ENCODE data around the gene DAPK1.
"Not testable (repeated sequence)": the region's sequence is repeated elsewhere in the genome, so short reads cannot be mapped to it uniquely, and the experiment has no call there.

DAPK1 gene

DNA sequence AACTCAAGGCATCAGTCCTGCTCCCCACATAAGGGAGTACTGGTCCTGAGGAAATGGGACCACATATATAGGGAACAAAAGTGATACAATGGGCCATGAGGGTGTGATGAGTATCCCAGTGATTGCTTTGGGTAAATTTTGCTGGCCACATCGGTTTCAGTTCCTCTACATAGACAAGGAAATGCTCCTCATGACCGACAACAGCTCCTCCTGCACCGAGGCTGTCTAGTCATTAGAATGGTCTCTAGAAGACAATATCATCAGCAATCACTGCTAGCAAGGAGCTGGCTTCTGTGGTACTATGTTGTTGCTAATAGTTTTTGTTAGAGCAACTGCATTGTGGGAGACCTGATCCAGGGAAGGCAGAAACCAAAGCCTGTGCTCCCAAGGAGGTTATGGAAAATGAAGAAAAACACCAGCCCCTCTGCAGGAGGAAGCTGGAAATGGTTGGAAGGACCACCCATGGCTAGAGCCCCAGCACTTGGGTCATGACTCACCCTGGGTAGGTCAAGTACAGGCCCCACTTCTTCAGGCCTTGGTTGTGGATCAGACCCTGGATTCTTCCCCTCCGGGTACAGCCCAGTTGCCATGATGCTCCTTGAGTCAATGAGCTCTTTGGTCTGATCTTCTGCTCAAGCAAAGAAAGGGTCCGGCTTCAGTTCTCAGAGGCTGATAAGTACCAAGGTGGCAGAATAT, 224.9 kb downstream of the DAPK1 start:
- DNase-seq = no peak

DNA sequence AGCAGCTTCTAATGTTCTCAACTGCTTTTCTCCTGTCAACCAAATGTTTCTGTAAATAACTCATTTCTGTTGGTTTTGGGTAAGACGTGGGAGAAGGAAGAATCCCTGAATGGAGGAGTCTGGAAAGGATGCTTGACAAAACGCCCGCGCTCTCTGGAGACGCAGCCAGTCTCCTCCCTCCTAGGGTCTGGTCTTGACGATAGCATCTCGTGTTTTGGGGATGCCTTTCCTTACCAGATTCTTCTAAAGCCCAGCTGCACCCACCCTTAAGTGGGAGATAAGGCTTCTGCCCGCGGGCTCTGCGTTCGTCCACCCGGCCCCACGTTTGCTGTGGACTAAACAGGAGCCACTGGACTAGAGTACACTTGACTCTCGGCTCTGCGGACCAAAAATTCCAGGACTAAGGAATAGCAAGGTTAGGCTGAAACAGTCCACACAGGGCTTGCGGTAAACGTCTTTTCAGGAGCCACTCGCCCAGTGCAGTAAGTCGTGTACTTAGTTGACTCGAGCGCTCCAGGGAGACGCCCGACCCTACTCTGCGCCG, 227.8 kb downstream of the DAPK1 start:
- no peak for DNase-seq

DNA sequence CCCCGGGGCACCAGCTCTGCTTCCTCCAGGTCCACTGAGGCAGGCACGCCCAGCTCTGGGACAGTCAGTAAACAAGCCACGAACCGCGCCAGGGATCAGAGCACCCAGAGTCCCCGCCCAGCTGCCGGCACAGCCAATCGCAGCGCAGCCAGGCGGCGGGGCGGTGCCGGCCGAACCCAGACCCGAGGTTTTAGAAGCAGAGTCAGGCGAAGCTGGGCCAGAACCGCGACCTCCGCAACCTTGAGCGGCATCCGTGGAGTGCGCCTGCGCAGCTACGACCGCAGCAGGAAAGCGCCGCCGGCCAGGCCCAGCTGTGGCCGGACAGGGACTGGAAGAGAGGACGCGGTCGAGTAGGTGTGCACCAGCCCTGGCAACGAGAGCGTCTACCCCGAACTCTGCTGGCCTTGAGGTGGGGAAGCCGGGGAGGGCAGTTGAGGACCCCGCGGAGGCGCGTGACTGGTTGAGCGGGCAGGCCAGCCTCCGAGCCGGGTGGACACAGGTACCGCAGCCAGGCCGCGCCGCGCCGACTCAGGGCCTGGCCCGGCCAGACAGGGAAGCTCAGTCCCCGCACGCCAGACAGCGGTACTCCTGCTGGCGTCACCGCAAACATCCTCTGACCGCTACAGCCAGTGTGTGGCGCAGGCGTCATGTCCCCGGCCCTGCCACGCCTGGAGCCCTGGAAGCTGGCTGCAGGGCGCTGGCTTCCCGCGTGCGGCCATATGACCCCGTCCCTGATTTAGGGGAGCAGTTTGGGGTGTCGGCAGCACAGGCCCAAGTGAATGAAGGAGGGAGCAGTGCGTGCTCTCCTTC, 228.4 kb downstream of the DAPK1 start, which contains the start of gene CTSL:
CTSL (plus strand) TSS at position 220 of the 810 bp plus-strand sequence. CDS start 1,485 bp downstream, outside the sequence.
- DNase-seq = peak; percentile 53

DNA sequence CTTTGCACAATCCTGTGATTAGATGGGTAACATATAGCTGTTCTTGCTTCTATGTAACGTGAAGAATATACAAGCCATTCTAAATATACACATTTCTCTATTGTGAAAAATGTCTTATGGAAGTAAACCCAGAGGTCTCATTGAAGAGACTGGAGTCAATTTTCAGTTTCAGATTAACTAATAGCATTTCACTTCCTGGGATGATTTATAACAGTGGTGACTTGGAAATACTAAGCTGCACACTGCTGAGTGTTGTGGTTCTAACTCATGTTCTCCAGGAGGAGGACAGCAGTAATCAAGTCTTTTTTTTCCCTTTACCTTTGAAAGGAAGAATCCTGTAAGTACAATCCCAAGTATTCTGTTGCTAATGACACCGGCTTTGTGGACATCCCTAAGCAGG, 231.6 kb downstream of the DAPK1 start:
- no peak for DNase-seq

DNA sequence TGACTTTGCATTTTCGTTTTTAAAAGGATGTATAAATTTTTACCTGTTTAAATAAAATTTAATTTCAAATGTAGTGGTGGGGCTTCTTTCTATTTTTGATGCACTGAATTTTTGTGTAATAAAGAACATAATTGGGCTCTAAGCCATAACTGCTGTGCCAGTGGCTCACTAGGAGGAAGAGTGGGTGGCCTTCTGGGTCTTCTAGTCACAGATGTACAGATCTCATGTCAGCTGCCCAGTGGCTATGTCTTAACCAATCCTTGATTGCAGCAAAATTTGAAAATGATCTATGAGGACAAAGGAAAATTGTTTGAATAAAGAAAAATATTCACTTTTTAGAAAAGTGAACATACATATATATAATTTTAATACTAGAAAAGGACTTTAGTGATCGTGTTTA, 233.7 kb downstream of the DAPK1 start:
- DNase-seq = no peak

DNA sequence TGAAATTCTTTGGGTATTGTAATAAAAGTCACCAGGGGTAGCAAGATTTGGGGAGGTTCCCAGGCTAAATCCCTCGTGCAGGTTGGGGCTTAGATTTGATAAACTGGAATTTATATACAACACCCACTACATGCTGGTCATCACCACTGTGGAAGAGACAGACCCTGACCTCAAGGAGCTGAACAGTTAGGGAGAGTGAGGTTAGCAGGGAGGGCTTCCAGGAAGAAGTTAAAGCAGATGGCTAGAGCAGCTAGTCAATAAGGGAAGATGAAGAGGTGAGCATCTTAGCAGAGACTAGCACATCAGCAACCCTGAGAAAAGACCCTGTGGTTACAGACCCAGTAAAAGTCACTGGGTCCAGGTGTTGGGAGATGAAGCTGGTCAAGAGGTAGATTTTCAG, 234.7 kb downstream of the DAPK1 start:
- no peak for DNase-seq

DNA sequence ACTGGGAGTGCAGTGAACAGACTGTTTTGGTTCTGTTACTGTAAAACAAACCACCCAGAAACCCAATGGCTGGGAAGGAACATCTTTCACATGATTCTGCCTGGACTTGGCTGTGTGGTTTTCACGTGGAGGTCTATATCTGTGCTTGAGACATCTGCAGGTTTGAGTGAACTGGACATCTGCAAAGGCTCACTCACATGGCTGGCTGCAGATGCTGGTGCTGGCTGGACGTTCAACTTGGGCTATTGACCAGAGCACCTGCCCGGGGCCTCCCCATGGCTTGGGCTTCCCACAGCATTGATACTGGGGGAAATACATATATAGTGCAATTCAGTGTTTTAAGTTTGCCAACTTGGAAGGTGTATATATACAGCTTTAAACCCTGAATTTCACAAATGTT, 235.1 kb downstream of the DAPK1 start:
- DNase-seq = no peak

DNA sequence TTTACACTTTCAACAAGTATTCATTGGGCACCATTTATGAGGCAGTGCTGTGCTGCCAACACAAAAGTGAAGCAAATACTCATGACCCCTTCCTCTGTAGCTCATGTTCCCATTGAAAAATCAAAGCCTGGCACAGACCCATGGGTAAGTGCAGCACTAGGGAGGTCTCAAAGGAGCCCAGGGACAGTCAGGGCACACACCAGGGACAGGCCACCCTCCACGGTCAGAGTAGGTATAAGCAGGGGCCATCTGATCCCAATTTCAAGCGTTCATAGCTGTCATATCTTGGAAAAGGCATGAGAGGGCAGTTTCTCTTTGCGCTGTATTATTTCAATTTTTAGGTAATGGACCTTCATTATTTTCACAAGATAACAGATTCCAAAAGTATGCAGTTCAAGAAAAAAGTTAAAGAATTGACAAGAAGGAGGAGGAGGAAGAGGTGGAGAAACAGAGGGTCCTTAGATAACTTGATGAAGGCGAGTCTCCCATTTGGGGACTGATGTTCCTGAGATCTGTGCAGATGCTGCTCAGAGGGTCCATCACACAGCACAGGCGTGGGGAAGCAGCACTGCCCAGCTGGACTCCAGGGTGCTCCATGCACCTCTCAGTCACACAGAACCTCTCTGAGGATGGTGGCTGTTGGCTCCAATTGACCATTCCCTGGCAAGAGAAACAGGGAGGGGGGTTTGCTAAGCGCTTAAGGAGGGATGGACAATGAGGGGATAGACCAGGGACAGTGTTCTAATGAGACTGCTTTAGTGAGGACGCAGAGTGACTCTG, 235.8 kb downstream of the DAPK1 start:
- no peak for DNase-seq

DNA sequence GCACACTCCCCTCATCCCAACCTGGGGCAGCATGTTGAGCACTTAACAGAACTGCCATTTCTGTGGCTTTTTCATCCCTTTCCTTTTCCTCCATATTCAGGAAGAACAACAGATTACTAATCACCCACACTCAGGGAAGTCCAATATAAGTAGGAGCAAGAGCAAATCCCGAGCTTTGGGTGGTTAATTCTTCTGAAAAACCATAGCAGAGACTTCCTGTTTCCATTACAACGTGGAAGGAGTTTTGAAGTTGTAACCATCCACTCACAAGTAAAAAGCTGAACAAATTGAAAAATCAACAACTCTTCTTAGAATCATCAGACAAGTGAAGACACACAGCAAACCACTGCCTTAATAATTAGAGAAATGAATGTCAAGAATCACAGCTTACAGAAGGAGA, 236.4 kb downstream of the DAPK1 start:
- no peak for DNase-seq

DNA sequence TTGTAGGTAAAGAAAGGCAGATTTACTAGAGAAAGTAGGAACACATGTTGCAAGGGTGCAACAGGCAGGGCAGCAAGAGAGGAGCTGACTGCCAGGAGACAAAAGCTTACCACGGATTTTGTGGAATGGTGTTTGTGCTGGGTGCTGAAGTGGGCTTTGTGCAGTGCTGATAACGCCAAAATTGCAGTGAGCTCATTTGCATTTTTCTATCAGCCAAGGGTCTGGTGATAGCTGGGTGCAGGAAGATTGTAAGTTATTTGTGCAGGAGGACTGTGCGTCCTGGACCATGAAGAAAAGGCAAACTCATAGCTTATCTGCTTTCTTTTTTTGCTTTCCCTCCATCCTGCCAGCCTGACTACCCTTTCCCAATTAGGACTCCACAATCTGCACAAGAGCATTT, 241.9 kb downstream of the DAPK1 start:
- DNase-seq = no peak

DNA sequence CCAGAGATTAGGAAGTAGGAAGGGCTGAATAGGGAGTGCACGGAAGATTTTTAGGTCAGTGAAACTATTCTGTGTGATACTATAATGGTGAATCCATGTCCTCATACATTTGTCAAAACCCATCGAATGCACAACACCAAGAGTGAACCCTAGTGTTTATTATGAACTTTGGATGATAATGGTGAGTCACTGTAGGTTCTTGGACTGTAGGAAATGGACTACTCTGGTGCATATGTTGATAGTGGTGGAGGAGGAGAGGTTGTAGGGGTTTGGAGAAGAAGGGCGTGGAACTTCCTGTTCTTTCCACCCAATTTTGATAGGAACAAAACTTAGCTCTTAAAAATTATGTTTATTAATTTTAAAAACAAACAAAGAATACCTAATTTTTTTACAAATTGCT, 242.5 kb downstream of the DAPK1 start:
- no peak for DNase-seq

DNA sequence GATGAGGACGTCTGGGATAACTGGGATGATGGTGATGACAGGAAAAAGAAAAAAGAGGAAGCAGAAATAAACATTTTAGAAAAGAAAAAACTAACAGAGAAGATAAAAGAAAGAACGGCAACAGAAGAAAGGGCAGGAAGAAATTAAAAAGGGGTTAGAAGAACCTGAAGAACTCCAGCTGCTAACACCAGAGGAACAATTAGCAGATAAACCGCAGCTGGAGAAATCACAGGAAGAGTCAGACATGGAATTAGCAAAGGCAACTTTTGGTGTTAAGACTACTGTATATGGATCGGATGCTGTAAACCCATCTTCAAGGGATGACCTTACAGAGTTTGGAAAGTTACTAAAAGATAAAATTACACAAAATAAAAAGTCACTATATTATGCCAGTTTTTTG, 243.7 kb downstream of the DAPK1 start:
- no peak for DNase-seq

DNA sequence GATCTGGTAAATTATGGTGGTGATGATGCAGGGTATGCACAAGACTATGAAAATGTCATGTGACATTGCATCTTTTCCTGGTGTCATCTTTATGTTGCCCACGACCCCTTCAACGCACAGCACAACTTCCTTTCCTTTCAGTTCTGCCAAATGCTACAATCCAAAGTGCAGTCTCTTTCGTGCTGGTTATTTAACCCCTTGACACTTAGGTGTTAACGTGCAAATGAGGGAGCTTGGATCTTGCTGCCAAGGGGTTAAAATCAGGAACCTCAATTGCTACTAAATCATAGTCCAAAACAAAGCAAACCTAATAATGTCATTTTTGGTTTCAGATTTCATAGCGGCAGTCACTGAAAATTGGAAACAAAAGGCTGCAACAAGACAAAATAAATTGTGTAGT, 244.2 kb downstream of the DAPK1 start:
- no peak for DNase-seq

DNA sequence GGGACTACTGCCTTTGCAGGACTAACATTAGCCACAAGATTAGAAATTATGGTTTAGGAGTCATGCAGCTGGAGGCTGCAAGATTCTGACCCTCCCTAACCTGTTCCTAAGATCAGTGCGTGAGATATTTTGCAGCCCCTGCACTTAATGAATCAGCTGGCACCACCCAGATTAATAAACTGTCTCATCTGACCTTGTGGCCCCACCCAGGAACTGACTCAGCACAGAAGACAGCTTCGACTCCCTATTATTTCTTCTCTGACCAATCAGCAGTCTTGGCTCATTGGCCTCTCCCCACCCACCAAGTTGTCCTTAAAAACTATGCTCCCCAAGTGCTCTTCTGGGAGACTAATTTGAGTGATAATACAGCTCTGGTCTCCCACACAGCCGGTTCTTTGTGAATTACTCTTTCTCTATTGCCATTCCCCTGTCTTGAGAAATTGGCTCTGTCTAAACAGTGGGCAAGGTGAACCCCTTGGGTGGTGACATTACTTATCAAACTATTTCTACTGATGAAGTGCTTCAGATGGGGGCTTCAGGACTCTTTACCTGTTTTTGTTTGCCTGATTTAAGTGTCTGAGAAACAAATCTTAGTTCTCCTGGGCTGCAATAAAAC, 245.3 kb downstream of the DAPK1 start:
- DNase-seq = no peak

DNA sequence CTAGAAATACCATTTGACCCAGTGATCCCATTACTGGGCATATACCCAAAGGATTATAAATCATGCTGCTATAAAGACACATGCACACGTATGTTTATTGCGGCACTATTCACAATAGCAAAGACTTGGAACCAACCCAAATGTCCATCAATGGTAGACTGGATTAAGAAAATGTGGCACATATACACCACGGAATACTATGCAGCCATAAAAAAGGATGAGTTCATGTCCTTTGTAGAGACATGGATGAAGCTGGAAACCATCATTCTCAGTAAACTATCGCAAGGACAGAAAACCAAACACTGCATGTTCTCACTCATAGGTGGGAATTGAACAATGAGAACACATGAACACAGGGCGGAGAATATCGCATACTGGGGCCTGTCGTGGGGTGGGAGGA, 246.6 kb downstream of the DAPK1 start:
- DNase-seq = not testable (repeated sequence)

DNA sequence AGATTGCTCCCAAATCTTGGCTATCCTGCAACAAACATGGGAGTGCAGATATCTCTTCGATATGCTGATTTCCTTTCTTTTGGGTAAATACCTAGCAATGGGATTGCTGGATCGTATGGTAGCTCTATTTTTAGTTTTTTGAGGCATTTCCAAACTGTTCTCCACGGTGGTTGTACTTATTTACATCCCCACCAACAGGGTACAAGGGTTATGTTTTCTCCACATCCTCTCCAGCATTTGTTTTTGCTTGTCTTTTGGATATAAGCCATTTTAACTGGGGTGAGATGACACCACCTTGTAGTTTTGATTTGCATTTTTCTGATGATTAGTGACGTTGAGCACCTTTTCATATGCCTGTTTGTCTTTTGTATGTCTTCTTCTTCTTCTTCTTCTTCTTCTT, 248.5 kb downstream of the DAPK1 start:
- DNase-seq = no peak

DNA sequence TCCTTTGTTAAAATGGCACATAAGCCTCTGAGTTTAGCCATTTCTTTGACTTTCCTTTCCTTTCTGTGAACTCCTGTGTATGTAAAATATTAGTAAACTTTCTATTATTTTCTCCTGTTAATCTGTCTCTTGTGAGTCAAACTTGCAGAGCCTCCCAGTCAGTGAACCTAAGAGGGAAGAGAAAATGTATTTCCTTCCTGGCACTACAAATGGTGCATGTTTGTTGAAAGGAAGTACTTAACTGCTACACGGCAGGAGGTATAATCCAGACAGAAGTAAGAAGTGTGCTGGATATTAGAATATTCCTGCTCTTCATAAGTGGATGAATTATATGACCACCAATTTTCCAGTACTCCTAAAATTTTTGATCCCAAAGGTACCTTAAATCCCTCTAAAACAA, 251.2 kb downstream of the DAPK1 start:
- no peak for DNase-seq

DNA sequence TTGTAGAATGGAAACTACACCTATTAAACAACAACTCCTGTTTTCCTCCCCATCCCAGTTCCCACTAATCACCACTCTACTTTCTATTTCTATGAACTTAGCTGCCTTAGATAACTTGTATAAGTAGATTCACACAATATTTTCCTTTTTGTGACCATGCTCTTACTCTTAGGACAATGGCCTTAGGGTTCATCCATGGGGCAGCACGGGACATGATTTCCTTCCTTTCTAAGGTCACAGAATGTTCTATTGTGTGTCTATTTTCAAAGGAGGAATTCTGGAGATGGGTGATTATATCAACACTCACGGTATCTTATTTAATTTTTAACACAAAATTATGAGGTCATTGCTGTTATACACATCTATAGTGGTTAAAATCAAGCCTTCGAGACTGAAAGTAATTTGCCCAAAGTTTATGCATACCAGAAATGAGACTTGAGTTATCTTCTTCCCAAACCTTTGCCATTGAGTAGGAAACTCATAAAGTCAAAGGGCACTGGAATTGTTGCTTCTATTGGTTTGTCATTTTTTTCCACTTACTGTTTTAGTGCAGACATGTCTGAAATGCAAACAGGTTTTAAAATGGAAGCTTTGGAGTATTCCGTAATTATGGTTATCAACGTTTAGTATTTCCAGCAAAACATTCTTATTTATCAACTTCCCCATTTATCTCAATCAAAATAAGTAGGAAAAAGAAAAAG, 251.8 kb downstream of the DAPK1 start:
- DNase-seq = no peak

DNA sequence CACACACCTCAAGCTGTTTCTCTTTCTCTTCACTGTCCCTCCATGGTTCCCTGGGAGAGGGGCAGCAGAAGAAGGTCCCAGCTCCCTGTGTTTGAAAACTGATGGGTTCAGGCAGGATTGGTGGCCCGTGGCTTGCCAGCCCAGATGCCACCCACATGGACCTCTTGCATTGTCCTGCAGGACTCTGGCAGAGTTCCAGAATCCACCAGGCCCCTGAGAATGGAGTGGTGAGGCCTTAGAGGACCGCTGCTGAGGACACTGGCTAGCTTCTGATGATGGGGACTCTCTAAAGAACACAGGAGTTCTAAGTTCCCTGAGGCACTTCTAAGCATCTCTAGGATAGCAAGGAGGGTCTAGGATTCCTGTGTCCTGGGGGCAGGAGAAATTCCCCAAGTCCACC, 253.1 kb downstream of the DAPK1 start:
- DNase-seq = no peak

DNA sequence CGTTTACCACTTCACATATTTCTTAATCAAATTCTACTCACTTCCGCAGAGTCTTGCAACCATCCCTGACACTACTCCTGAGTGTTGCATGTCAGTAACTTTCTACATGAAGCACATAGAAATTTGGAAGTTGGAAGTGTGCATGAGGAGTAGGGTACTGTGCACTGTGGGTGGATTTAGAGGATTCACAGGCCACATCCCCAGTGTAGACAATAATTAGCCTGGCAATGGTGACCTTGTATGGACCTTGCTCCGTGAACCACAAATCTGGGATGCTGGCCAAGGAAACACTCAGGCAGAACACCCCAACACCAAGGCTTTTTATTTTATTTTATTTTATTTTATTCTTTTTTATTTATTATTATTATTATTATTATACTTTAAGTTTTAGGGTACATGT, 253.8 kb downstream of the DAPK1 start:
- DNase-seq = no peak

DNA sequence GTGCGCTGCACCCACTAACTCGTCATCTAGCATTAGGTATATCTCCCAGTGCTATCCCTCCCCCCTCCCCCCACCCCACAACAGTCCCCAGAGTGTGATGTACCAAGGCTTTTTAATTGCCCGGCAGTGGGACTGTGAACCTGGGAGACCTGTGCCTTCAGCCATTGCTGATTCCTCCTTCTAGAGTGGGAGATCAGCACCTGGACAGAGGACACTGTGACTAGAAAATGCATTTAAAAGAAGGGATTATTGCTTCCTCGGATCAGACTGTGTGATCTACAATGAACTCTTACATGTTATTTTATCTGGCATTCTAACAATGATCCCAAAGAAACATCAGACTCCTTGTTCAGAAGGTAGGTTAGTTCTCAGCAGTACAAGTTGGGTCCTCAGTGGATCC, 254.2 kb downstream of the DAPK1 start:
- no peak for DNase-seq

DNA sequence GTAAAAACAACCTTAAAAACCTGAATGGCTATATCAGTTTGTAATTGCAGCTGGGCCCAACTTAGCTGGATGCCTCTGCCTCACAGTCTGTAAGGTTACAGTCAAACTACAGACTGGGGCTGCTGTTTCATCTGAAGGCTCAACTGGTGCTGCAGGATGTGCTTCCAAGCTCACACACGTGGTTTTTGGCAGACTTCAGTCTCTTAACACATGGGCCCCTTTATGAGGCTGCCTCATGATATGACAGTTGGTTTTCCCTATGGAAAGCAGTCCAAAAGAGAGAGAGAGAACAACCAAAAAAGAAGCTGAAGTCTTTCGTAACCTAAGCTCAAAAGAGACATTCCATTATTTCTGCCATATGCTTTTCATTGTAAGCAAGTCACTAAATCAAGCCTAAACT, 255.6 kb downstream of the DAPK1 start:
- no peak for DNase-seq

Data from CD4-positive, alpha-beta T cell treated with Interleukin-21 for 1 hour (primary cell).